Gastroesophageal sphincter (tissue), 3 donors: ENCODE measurements around the gene TJAP1.

Experiments
- CTCF ChIP-seq, 4 experiments: fragments of 200-600 bp in 2 of 4; fragments of 450-650 bp in 2 of 4; sonication (generic) in 1 of 4; IDR thresholded peaks; one replicate each; pipeline ENCODE4 v1.5.1; 2017 to 2019; ENCODE audit warnings: antibody characterized with exemption in 4 of 4, mild to moderate bottlenecking in 2 of 4, moderate library complexity in 2 of 4
- POLR2A ChIP-seq, 2 donors: fragments of 450-650 bp; IDR thresholded peaks; one replicate each; pipeline ENCODE4 v1.6.1; 2017; ENCODE audit warnings: antibody characterized with exemption in 2 of 2, mild to moderate bottlenecking in 2 of 2, moderate library complexity in 1 of 2

GRCh38 chr6:43475516-43475915, 1.9 kb upstream of the TJAP1 start:
- TF ChIP-seq POLR2A (IDR thresholded peaks at IDR 0.05) (no peak), CTCF (IDR thresholded peaks at IDR 0.05) (no peak)
